H9 (cell line): ENCODE measurements around the gene LIG3. TPM values are rescaled to one million over a fixed set of nuclear protein-coding genes. Genes with fewer than 3 reads are reported as not detected.

Experiments used
- DNase-seq: peaks from one replicate; pipeline ENCODE4 v3.0.0-alpha.2; 2017
- H2AFZ ChIP-seq: one replicate; pipeline ENCODE4 v1.6.1; 2013; ENCODE audit warnings: mild to moderate bottlenecking, low read length, control low read depth, moderate library complexity
- H2AK5ac ChIP-seq: 2 replicates; pipeline ENCODE4 v1.6.1; 2013; ENCODE audit warnings: low read length, control low read depth, mixed read lengths; ENCODE audit not compliant: insufficient read length
- H2BK120ac ChIP-seq: one replicate; pipeline ENCODE4 v1.6.1; 2013; ENCODE audit warnings: low read depth, mild to moderate bottlenecking, low read length, control low read depth, inconsistent platforms; ENCODE audit not compliant: poor library complexity, severe bottlenecking
- H2BK12ac ChIP-seq: 2 replicates; pipeline ENCODE4 v1.6.1; 2013; ENCODE audit warnings: low read length, control low read depth, mixed read lengths, low read depth; ENCODE audit not compliant: insufficient read length
- H2BK15ac ChIP-seq: 2 replicates; pipeline ENCODE4 v1.6.1; 2013; ENCODE audit warnings: low read depth, low read length, control low read depth
- H2BK20ac ChIP-seq: one replicate; pipeline ENCODE4 v1.6.1; 2013; ENCODE audit warnings: low read depth, mild to moderate bottlenecking, low read length, control low read depth, inconsistent platforms; ENCODE audit not compliant: poor library complexity, severe bottlenecking
- H2BK5ac ChIP-seq: 2 replicates; pipeline ENCODE4 v1.6.1; 2013; ENCODE audit warnings: low read length, control low read depth, mixed read lengths; ENCODE audit not compliant: insufficient read length
- H3K14ac ChIP-seq: 2 replicates; pipeline ENCODE4 v1.6.1; 2013; ENCODE audit warnings: low read length, control low read depth; ENCODE audit not compliant: insufficient read depth
- H3K18ac ChIP-seq: 2 replicates; pipeline ENCODE4 v1.6.1; 2013; ENCODE audit warnings: low read depth, mild to moderate bottlenecking, mixed read lengths, low read length, control low read depth; ENCODE audit not compliant: insufficient read length
- H3K23ac ChIP-seq: 2 replicates; pipeline ENCODE4 v1.6.1; 2013; ENCODE audit warnings: low read length, control low read depth, mixed read lengths, low read depth; ENCODE audit not compliant: insufficient read length
- H3K23me2 ChIP-seq: 2 replicates; pipeline ENCODE4 v1.6.1; 2013; ENCODE audit warnings: low read depth, mild to moderate bottlenecking, mixed read lengths, low read length, control low read depth; ENCODE audit not compliant: insufficient read length, poor library complexity, severe bottlenecking
- H3K27ac ChIP-seq: 2 replicates; pipeline ENCODE4 v1.5.1; 2013; ENCODE audit warnings: low read length, control low read depth, mixed read lengths, low read depth; ENCODE audit not compliant: insufficient read length
- H3K27me3 ChIP-seq: 2 replicates; pipeline ENCODE4 v1.6.1; 2013; ENCODE audit warnings: low read length, control low read depth, inconsistent platforms; ENCODE audit not compliant: insufficient read depth
- H3K4ac ChIP-seq: 2 replicates; pipeline ENCODE4 v1.6.1; 2013; ENCODE audit warnings: low read depth, mild to moderate bottlenecking, control low read depth, inconsistent platforms, low read length, moderate library complexity
- H3K4me1 ChIP-seq: 2 replicates; pipeline ENCODE4 v1.6.1; 2013; ENCODE audit warnings: low read length, control low read depth, inconsistent platforms; ENCODE audit not compliant: insufficient read depth
- H3K4me2 ChIP-seq: 2 replicates; pipeline ENCODE4 v1.6.1; 2013; ENCODE audit warnings: low read length, control low read depth, mixed read lengths; ENCODE audit not compliant: insufficient read length, insufficient read depth
- H3K56ac ChIP-seq: 2 replicates; pipeline ENCODE4 v1.6.1; 2013; ENCODE audit warnings: low read depth, mild to moderate bottlenecking, mixed read lengths, low read length, control low read depth; ENCODE audit not compliant: insufficient read length
- H3K79me1 ChIP-seq: 2 replicates; pipeline ENCODE4 v1.6.1; 2013; ENCODE audit warnings: low read depth, mild to moderate bottlenecking, moderate library complexity, low read length, control low read depth, inconsistent platforms; ENCODE audit not compliant: insufficient read depth, poor library complexity, severe bottlenecking
- H3K79me2 ChIP-seq: 2 replicates; pipeline ENCODE4 v1.6.1; 2013; ENCODE audit warnings: low read length, control low read depth, inconsistent platforms; ENCODE audit not compliant: insufficient read depth
- H3K9ac ChIP-seq: 2 replicates; pipeline ENCODE4 v1.6.1; 2013; ENCODE audit warnings: low read length, control low read depth, mixed read lengths; ENCODE audit not compliant: insufficient read length; ENCODE audit errors: extremely low read depth
- H3K9me3 ChIP-seq: one replicate; pipeline ENCODE4 v1.6.1; 2013; ENCODE audit warnings: low read depth, low read length, inconsistent platforms; ENCODE audit not compliant: control insufficient read depth
- H3T11ph ChIP-seq: one replicate; pipeline ENCODE4 v1.6.1; 2013; ENCODE audit warnings: mild to moderate bottlenecking, low read length, control low read depth, inconsistent platforms
- H4K20me1 ChIP-seq: one replicate; pipeline ENCODE4 v1.6.1; 2013; ENCODE audit not compliant: control insufficient read depth, insufficient read length, insufficient read depth
- H4K5ac ChIP-seq: 2 replicates; pipeline ENCODE4 v1.6.1; 2013; ENCODE audit warnings: low read depth, mild to moderate bottlenecking, mixed read lengths, low read length, control low read depth; ENCODE audit not compliant: insufficient read length
- H4K8ac ChIP-seq: replicated peaks from 2 replicates; pipeline ENCODE4 v1.6.1; 2013; ENCODE audit warnings: low read length, control low read depth, mixed read lengths, low read depth; ENCODE audit not compliant: insufficient read length
- H4K91ac ChIP-seq: 2 replicates; pipeline ENCODE4 v1.6.1; 2013; ENCODE audit warnings: low read depth, mild to moderate bottlenecking, moderate library complexity, mixed read lengths, low read length, control low read depth; ENCODE audit not compliant: insufficient read length
- H3K27ac Mint-ChIP-seq, 3 experiments: 2 replicates in 2 of 3; 3 replicates in 1 of 3; pipeline ENCODE4 v1.8.0; 2020 to 2021; ENCODE audit warnings: mixed read lengths in 3 of 3, mild to moderate bottlenecking in 1 of 3, moderate library complexity in 1 of 3
- H3K27me3 Mint-ChIP-seq: 2 replicates; pipeline ENCODE4 v1.8.0; 2021; ENCODE audit warnings: low read depth, mild to moderate bottlenecking, moderate library complexity, mixed read lengths
- H3K36me3 Mint-ChIP-seq, 3 experiments: 2 replicates in 2 of 3; 3 replicates in 1 of 3; pipeline ENCODE4 v1.8.0; 2020 to 2021; ENCODE audit warnings: low read depth in 3 of 3, mixed read lengths in 3 of 3; ENCODE audit not compliant: insufficient read depth in 1 of 3
- H3K4me1 Mint-ChIP-seq, 2 experiments: 2 replicates each; pipeline ENCODE4 v1.8.0; 2020; ENCODE audit warnings: mixed read lengths in 2 of 2
- H3K4me3 Mint-ChIP-seq, 2 experiments: 2 replicates in 1 of 2; 3 replicates in 1 of 2; pipeline ENCODE4 v1.8.0; 2020 to 2021; ENCODE audit warnings: mild to moderate bottlenecking in 2 of 2, mixed read lengths in 2 of 2, moderate library complexity in 1 of 2
- H3K9me3 Mint-ChIP-seq, 2 experiments: 2 replicates in 1 of 2; 3 replicates in 1 of 2; pipeline ENCODE4 v1.8.0; 2020; ENCODE audit warnings: mild to moderate bottlenecking in 2 of 2, mixed read lengths in 2 of 2, moderate library complexity in 1 of 2
- WGBS: extraction: QIAGEN DNeasy Blood & Tissue Kit; methylation state at CpG from one replicate; pipeline ENCODE4 v1.1.7; 2013; ENCODE audit warnings: missing lambda C conversion rate, low lambda C conversion rate, mixed read lengths; ENCODE audit not compliant: insufficient read length; ENCODE audit errors: extremely low coverage; 5-methylcytosine and 5-hydroxymethylcytosine counted together
- total RNA-seq: library from RNA; stranded (reverse); gene quantifications from 2 replicates; pipeline ENCODE4 v1.2.1, GENCODE V29; 2021
- TF ChIP-seq, protein P1 (sequence below): fragments of 200-600 bp; sonication (generic); conservative IDR thresholded peaks from 3 replicates; pipeline ENCODE4 v1.8.0; 2021; ENCODE audit warnings: antibody characterized with exemption, mild to moderate bottlenecking

Gene LIG3
- total RNA-seq, 1 experiment from 2014 or later = 96.0 TPM

DNA sequence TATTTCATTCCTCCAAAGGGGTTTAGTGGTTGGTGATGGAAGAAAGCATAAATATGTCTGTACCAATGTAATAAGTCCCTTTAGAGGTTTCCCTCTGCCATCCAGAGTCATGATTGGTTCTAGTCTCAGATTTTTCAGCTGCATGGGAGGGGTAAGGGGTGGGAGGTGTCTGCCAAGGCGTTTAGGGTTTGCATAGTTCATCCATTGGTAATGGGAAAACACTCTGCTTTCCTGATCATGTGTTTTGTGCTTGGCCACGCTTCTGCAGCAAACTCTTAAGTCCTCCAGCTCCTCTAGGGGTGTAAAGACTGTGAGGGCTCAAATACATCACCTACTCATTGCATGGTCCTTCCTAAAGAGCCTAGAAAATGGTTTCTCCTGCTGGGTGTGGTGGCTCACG, 29.8 kb downstream of the LIG3 start:
- H3K9me3 ChIP-seq = no peaks in the 10 kb centered on the region
- no peaks in the 10 kb centered on the region for H3K9me3 Mint-ChIP-seq
- H4K91ac ChIP-seq = no peak overlapping the region
- H2AK5ac ChIP-seq = no peak overlapping the region
- peak overlapping the region in 1 of 3 experiments; percentile 49; a peak in 1 of 7 replicates for H3K27ac Mint-ChIP-seq
- H3K23me2 ChIP-seq = no peaks in the 10 kb centered on the region
- H3K4ac ChIP-seq = no peak overlapping the region
- DNase-seq = no peak
- peaks cover 5% of the 10 kb centered on the region; the same call in 1 of the 2 replicates for H3K4me1 ChIP-seq
- H3K18ac ChIP-seq = no peak overlapping the region
- H4K20me1 ChIP-seq = no peaks in the 10 kb centered on the region
- H3K79me1 ChIP-seq = no peaks in the 10 kb centered on the region
- H2BK5ac ChIP-seq = no peak overlapping the region
- H3K27me3 Mint-ChIP-seq = no peaks in the 10 kb centered on the region
- no peaks in the 10 kb centered on the region for H3K79me2 ChIP-seq
- no peak overlapping the region for H2BK15ac ChIP-seq
- no peak overlapping the region for H2AFZ ChIP-seq
- no peak overlapping the region for H2BK20ac ChIP-seq
- no peak overlapping the region for H3K4me3 Mint-ChIP-seq
- no peak overlapping the region for H3K27ac ChIP-seq
- H2BK120ac ChIP-seq = no peak overlapping the region
- no peak overlapping the region for H3T11ph ChIP-seq
- TF ChIP-seq, protein P1, sequence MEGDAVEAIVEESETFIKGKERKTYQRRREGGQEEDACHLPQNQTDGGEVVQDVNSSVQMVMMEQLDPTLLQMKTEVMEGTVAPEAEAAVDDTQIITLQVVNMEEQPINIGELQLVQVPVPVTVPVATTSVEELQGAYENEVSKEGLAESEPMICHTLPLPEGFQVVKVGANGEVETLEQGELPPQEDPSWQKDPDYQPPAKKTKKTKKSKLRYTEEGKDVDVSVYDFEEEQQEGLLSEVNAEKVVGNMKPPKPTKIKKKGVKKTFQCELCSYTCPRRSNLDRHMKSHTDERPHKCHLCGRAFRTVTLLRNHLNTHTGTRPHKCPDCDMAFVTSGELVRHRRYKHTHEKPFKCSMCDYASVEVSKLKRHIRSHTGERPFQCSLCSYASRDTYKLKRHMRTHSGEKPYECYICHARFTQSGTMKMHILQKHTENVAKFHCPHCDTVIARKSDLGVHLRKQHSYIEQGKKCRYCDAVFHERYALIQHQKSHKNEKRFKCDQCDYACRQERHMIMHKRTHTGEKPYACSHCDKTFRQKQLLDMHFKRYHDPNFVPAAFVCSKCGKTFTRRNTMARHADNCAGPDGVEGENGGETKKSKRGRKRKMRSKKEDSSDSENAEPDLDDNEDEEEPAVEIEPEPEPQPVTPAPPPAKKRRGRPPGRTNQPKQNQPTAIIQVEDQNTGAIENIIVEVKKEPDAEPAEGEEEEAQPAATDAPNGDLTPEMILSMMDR = no peak
- no peak overlapping the region for H2BK12ac ChIP-seq
- no peaks in the 10 kb centered on the region for H3K27me3 ChIP-seq
- H4K8ac ChIP-seq = no peak overlapping the region
- H3K36me3 Mint-ChIP-seq = peaks cover 17 to 38% (median 33%) of the 10 kb centered on the region in 3 experiments; a peak in 6 of 7 replicates
- H3K4me1 Mint-ChIP-seq = peaks cover 16 to 21% of the 10 kb centered on the region in 2 experiments
- H3K14ac ChIP-seq = no peak overlapping the region
- no peak overlapping the region for H3K23ac ChIP-seq
- no CpG with 5 or more reads among the region's 3 CpGs for WGBS
- H3K9ac ChIP-seq = no peak overlapping the region
- no peak overlapping the region for H3K4me2 ChIP-seq
- no peak overlapping the region for H4K5ac ChIP-seq
- H3K56ac ChIP-seq = no peak overlapping the region
